BE2C (cell line): ENCODE data around the gene RIMBP2.

Experiments
- DNase-seq: peaks from one replicate; pipeline ENCODE4 v3.0.0-alpha.2; 2020
- H3K27me3 ChIP-seq: fragments of 250-450 bp; sonication (Bioruptor Pico); 2 replicates; pipeline ENCODE4 v1.5.1; 2020; ENCODE audit warnings: mild to moderate bottlenecking
- H3K36me3 ChIP-seq: fragments of 250-450 bp; sonication (Bioruptor Pico); 2 replicates; pipeline ENCODE4 v1.5.1; 2020; ENCODE audit warnings: mild to moderate bottlenecking
- H3K4me1 ChIP-seq: fragments of 250-450 bp; sonication (Bioruptor Pico); 2 replicates; pipeline ENCODE4 v1.5.1; 2020
- H3K4me3 ChIP-seq: 2 replicates; pipeline ENCODE4 v1.5.1; 2011; ENCODE audit warnings: low read depth, low read length
- H3K9me3 ChIP-seq: fragments of 250-450 bp; sonication (Bioruptor Pico); 2 replicates; pipeline ENCODE4 v1.5.1; 2020
- CTCF ChIP-seq: IDR thresholded peaks from 2 replicates; pipeline ENCODE4 v1.5.1; 2012; ENCODE audit warnings: mild to moderate bottlenecking, low read depth, low read length

The RIMBP2 gene

DNA sequence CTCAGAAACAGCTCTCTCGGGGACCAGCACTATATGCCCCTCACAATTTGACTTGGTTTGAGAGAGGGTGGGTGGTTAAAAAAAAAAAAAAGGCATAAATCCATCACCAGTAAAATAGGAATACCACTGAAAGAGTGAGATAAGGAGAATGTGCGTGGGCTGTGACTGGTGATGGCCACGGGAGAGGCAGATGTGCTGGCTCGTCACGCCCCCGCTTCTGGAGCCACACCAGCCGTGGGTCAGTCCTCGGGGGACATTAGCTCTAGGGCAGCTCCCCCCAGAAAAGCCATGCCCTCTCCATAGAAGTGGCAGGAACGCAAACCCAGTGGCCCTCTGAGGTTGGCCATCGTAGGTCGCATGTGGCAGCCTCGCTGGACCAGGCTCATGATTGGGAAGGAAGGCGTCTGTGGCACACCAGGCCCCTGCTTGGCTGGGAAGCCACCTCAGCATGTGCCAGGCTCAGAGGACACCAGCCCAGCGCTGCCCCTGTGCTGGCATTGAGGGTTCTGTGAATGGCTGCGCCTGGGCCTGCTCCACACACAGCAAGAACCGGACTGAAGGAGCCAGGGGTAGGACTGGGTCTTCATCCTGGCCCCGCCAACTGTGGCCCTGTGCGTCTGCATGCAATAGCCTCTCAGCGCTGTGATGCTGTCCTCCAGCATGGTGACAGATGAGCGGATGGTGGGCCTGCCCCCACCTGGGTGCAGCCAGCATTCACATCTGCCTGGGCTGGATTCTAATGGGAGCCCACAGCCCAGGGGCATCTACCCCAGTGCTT, 267.9 kb downstream of the RIMBP2 start:
- Histone ChIP-seq H3K9me3 (no peaks in the 10 kb centered on the region), H3K4me3 (no peak overlapping the region), H3K36me3 (peaks cover 99% of the 10 kb centered on the region), H3K4me1 (no peaks in the 10 kb centered on the region), H3K27me3 (no peaks in the 10 kb centered on the region)
- no peak for TF ChIP-seq CTCF
- DNase-seq: no peak

DNA sequence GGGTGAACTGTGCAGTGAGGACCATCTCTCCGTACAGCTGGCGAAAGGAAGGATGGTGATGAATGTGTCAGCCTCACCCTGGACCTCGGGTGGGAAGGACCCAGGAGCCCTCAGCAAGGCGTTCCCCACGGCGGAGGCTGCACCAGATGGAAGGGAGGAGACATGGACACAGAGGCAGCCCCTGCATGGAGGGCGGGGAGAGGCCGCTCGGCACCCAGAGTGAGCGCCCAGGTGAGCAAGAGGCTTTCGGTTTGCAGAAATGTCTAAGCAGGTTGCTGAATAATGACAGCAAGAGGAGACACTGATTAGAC, 268.5 kb downstream of the RIMBP2 start:
- Histone ChIP-seq H3K4me3 (no peak overlapping the region), H3K4me1 (no peaks in the 10 kb centered on the region), H3K36me3 (peaks cover 100% of the 10 kb centered on the region), H3K27me3 (no peaks in the 10 kb centered on the region), H3K9me3 (no peaks in the 10 kb centered on the region)
- DNase-seq: no peak
- no peak for TF ChIP-seq CTCF

- no peaks in the 10 kb centered on the region for H3K4me1 ChIP-seq
- H3K27me3 ChIP-seq: no peaks in the 10 kb centered on the region
- no peak for DNase-seq
- H3K4me3 ChIP-seq: no peak overlapping the region
- no peaks in the 10 kb centered on the region for H3K9me3 ChIP-seq
- H3K36me3 ChIP-seq: peaks cover 100% of the 10 kb centered on the region
- TF ChIP-seq CTCF: no peak
Observed at GRCh38 chr12:130446846-130447654, 269.0 kb downstream of the RIMBP2 start.

DNA sequence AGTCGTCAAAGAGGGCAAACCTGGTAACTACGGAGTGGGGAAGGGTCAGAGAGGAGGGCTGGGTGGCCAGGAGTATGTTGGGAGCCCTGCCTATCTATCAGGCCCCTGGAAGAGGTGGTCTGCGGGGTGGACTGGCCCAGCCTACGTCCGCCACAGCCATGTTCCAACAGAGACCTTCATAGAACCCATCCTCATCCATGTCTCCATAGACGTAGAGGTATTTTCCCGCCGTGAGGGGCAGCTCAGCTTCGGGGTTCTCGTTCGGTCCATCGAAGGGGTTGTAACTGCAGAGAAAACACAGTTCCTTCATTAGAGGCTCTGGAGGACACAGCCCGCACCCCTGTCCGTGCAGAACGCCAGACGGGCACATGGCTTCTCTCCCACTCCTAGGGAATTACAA, 271.1 kb downstream of the RIMBP2 start:
- DNase-seq: no peak
- no peak overlapping the region for H3K4me3 ChIP-seq
- TF ChIP-seq CTCF: no peak
- H3K4me1 ChIP-seq: no peaks in the 10 kb centered on the region
- no peaks in the 10 kb centered on the region for H3K27me3 ChIP-seq
- H3K36me3 ChIP-seq: peaks cover 96% of the 10 kb centered on the region
- H3K9me3 ChIP-seq: no peaks in the 10 kb centered on the region

DNA sequence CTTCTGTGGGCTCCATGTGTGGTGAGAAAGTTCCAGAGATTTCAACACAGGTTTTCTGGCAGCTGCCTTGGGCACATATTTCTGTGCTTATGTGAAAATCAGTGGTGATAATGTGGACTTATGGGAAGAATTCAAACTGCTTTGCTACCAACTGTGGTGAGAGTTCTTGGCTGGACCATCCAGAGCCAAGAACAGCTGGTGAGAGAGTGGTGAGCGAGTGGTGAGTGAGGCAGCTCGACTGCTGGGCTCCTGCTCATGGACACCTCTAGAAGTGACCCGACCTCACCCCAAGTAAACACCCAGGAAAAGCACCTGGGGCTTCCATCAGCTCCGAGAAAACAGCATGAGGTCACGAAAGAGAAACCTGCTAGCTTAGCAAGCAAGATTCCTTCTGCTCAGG, 272.0 kb downstream of the RIMBP2 start:
- no peaks in the 10 kb centered on the region for H3K4me1 ChIP-seq
- H3K36me3 ChIP-seq: peaks cover 89% of the 10 kb centered on the region
- no peak for TF ChIP-seq CTCF
- no peak overlapping the region for H3K4me3 ChIP-seq
- H3K27me3 ChIP-seq: no peaks in the 10 kb centered on the region
- H3K9me3 ChIP-seq: no peaks in the 10 kb centered on the region
- DNase-seq: no peak
